ENCODE data around the gene PADI2. TPM values are rescaled to one million over a fixed set of nuclear protein-coding genes. Genes with fewer than 3 reads are reported as not detected.

Gene PADI2
- total RNA-seq, 1 experiment from 2014 or later, result 3.0 TPM

DNA sequence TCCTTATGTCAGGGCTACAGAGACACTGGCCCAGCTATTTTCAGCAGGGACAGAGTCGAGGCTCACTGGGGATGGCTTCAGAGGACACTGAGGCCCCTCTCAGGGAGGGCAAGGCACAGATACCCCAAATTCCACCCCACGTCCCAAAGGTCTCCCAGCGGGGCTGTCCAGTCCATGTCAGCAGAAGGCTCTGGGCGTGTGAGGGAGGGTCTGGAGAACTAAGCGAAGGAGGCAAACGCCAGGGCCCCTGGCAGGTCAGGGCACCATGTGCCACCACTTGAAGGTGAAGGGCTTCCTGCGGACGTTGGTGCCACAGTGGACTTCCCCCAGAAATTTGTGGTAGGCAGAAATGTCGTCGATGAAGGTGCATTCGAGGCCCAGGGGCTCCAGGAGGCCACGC is 50.5 kb downstream of the PADI2 start:
- no peaks in the 10 kb centered on the region for H3K79me2 ChIP-seq (ENCODE audit: insufficient read depth, low read length)
- H3K23me2 ChIP-seq (ENCODE audit: insufficient read length, low read depth, low read length, poor library complexity, severe bottlenecking), result no peaks in the 10 kb centered on the region
- H2AK5ac ChIP-seq (ENCODE audit: insufficient read length, low read length), result no peak overlapping the region
- H3K4ac ChIP-seq (ENCODE audit: low read depth, low read length), result no peak overlapping the region
- H2AFZ ChIP-seq (ENCODE audit: low read length), result no peak overlapping the region
- no peak overlapping the region for H3K27ac ChIP-seq (ENCODE audit: insufficient read length, low read depth, low read length)
- no peak overlapping the region for H4K8ac ChIP-seq (replicated peaks; ENCODE audit: insufficient read length, low read depth, low read length)
- no peak overlapping the region for H3K9ac ChIP-seq (ENCODE audit: extremely low read depth, insufficient read length, low read length)
- H2BK120ac ChIP-seq (ENCODE audit: low read depth, low read length, poor library complexity, severe bottlenecking), result no peak overlapping the region
- H3K14ac ChIP-seq (ENCODE audit: insufficient read depth, low read length), result no peak overlapping the region
- H3K9me3 Mint-ChIP-seq, result peaks cover 2 to 3% of the 10 kb centered on the region in 2 experiments; a peak in 1 of 5 replicates
- H4K5ac ChIP-seq (ENCODE audit: insufficient read length, low read depth, low read length), result no peak overlapping the region
- no CpG with 5 or more reads among the region's 12 CpGs for WGBS (ENCODE audit: extremely low coverage, insufficient read length, low lambda C conversion rate)
- H3K27ac Mint-ChIP-seq, result no peak overlapping the region
- H3K27me3 Mint-ChIP-seq (ENCODE audit: low read depth), result peaks cover 5% of the 10 kb centered on the region; the same call in 1 of the 2 replicates
- H4K20me1 ChIP-seq (ENCODE audit: control insufficient read depth, insufficient read depth, insufficient read length), result no peaks in the 10 kb centered on the region
- no peak overlapping the region for H3T11ph ChIP-seq (ENCODE audit: low read length)
- H3K4me2 ChIP-seq (ENCODE audit: insufficient read depth, insufficient read length, low read length), result no peak overlapping the region
- TF ChIP-seq, protein P1, sequence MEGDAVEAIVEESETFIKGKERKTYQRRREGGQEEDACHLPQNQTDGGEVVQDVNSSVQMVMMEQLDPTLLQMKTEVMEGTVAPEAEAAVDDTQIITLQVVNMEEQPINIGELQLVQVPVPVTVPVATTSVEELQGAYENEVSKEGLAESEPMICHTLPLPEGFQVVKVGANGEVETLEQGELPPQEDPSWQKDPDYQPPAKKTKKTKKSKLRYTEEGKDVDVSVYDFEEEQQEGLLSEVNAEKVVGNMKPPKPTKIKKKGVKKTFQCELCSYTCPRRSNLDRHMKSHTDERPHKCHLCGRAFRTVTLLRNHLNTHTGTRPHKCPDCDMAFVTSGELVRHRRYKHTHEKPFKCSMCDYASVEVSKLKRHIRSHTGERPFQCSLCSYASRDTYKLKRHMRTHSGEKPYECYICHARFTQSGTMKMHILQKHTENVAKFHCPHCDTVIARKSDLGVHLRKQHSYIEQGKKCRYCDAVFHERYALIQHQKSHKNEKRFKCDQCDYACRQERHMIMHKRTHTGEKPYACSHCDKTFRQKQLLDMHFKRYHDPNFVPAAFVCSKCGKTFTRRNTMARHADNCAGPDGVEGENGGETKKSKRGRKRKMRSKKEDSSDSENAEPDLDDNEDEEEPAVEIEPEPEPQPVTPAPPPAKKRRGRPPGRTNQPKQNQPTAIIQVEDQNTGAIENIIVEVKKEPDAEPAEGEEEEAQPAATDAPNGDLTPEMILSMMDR (conservative IDR thresholded peaks at IDR 0.05), result no peak
- H3K79me1 ChIP-seq (ENCODE audit: insufficient read depth, low read depth, low read length, poor library complexity, severe bottlenecking), result no peaks in the 10 kb centered on the region
- H2BK12ac ChIP-seq (ENCODE audit: insufficient read length, low read depth, low read length), result no peak overlapping the region
- H3K4me1 ChIP-seq (ENCODE audit: insufficient read depth, low read length), result no peaks in the 10 kb centered on the region
- no peak overlapping the region for H2BK5ac ChIP-seq (ENCODE audit: insufficient read length, low read length)
- H3K9me3 ChIP-seq (ENCODE audit: control insufficient read depth, low read depth, low read length), result no peaks in the 10 kb centered on the region
- H3K27me3 ChIP-seq (ENCODE audit: insufficient read depth, low read length), result no peaks in the 10 kb centered on the region
- H3K18ac ChIP-seq (ENCODE audit: insufficient read length, low read depth, low read length), result no peak overlapping the region
- no peaks in the 10 kb centered on the region for H3K36me3 Mint-ChIP-seq (ENCODE audit: insufficient read depth in 1 of 3, low read depth in 3 of 3)
- H3K56ac ChIP-seq (ENCODE audit: insufficient read length, low read depth, low read length), result no peak overlapping the region
- H3K4me1 Mint-ChIP-seq, result peaks cover 4 to 5% of the 10 kb centered on the region in 2 experiments
- H3K23ac ChIP-seq (ENCODE audit: insufficient read length, low read depth, low read length), result no peak overlapping the region
- no peak overlapping the region for H4K91ac ChIP-seq (ENCODE audit: insufficient read length, low read depth, low read length)
- no peak for DNase-seq
- H2BK20ac ChIP-seq (ENCODE audit: low read depth, low read length, poor library complexity, severe bottlenecking), result no peak overlapping the region
- H2BK15ac ChIP-seq (ENCODE audit: low read depth, low read length), result no peak overlapping the region
- no peak overlapping the region for H3K4me3 Mint-ChIP-seq
